NCI-H446 treated with DMSO at 0.1 percent for 48 hours (cell line): Measurements from ENCODE around the gene EEPD1.

Experiments
- DNase-seq: peaks from one replicate; lab custom pipeline; 2025; lab: John Stamatoyannopoulos, UW

The EEPD1 gene

DNA sequence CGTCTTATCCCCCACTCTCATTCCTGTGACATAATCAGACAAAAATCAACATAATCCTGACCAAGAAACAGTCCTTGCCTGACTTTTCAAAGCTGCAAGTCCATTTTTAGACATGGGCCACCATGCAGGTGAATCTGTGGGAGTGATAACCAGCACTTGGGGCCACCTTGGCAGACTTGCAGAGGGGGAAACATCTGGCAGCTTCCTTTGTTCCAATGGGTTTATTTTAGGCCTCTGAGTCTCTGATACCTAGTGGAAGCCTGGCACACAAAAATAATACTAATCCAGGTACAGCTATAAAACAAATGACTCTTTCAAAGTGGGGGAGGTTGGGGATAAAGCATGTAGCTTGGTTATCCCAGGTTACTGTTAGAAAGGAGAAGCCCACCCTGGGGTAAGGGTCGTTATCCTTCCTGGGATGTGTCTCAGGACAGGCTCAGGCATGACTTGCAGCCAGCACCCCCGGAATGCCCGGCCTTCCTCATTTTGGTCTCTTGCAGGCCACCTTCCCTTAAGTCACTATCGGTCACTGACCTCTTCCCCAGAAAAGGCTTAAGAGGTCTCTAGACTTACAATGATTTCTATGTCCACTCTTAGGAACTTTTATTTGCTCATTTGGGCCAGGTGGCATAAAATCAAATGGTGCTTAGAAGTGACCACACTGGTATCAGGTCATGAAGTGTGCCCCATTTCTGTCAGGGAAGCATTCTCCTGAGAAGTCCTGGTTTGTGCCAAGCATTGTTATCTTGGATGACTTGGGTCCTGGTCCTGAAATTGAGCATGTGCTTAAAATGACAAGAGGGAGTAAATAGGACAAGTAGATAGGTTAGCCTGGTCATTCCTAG, 37.6 kb downstream of the EEPD1 start:
- no peak for DNase-seq

DNA sequence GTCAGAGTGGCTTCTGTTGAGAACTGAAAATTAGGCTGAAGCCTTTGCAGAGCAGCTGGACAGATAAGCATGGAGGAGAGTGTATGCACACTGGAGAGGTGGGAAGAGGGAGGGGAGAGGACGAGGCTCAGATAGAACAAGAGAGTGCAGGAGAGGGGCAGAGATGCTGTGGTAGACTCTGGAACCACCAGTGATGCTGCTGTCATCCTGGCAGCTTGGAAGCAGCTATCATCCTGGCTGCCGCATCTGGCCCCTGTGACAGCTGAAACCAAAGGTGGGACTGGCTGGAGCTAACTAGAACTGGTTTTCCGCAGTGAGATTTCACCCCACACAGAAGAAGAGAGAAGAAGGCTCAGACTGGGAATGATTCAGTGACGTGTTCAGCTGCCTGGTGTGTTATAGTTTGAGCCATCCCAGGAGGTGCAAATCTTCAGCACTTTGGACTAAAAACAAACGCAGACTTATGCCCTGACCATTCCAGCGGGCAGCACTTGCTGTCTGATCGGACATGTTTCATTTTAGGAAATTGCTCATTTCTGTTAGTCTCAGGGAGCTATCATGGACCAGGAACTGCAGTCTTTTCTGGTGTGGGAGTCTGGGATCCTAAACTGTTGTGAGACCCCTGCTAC, 38.4 kb downstream of the EEPD1 start:
- no peak for DNase-seq

DNA sequence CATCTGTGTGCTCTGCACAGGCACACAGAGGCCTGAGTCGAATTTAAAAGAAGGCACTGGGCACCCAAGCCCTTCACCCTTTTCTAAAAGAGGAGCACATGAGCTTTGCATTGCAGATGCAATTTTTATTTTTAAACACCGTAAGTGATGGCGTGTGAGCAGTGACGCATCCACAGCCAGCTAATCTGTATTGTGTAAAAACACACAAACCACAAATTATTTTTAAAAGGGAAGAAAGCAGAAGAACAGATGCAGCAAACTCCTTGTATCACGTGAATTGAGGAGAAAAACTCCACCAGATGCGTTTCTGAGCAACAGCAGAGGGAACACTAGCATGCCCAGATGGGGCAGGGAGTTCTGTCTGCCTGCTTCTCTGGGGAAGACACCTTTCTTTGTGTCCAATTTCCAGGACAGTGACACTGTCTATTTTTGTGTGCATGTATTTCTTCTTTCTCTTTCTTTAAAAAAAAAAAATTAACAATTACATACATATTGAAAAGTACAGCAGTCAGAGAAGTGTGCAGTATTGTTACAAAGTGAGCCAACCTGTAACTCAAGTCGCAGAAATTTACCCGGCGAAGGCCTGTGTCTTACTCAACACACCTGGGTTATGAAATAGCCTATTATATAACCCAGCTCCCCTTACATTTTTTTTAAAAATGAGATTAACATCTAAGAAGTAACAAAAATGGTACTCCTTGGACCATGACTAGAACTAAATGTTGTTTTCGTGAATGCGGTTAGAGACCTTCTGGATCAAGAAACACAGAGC, 39.2 kb downstream of the EEPD1 start:
- no peak for DNase-seq

DNA sequence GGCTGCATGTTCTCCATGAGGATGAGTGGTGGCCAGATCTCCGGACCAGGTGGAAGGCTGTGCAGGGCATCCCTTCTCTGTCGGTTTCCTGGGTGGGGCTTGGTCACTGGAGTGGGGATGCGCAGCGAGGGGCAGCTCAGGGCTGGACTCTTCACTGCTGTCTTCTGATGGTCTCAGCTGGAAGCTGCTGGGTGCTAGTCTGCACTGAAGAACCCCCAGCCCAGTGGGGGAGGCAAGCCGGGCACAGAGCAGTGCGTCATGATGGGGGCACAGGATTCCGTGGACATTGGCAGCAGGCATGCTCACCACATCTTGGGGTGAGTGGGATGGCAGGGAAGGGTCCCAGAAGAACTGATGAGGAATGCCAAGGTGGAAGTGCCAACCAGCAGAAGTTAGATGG, 39.8 kb downstream of the EEPD1 start:
- DNase-seq, result no peak

DNA sequence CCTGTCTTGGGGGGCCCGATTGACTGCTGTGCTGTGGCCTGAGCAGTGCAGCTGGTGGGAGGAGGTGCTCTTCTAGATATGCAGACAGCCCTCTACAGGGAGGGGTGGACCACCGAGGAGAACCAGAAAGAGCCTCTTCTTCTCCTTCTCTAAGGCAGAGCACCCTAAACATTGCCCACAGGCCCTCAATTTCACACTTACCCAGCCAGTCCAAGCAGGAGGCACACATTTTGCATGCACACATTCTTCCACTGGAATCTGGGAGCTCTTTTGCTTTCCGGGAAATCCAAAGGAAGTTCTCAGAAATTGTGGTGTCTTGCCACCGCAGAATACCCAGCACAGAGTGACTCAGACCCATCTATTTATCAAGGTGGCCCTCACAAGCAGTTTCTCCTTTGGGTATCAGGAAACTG, 45.8 kb downstream of the EEPD1 start:
- no peak for DNase-seq

DNA sequence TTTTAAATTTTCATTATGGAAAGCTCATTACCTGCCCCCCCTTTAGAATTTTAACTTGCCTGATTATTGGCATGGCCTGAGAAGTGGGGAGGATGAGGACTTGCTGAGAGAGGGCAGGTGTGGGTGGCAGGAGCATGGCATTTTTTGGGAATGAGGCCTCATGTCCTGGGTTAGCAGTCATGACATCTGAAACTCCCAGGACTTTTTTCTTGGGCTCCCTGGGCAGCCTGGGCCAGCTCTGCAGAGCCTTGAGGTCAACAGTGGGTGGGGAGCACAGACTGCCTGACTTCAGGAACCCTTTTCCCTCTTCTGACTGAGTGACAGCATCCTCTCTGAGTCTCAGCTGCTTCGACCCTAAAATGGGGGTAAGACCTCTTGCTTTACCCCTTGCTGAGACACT, 46.3 kb downstream of the EEPD1 start:
- no peak for DNase-seq

DNA sequence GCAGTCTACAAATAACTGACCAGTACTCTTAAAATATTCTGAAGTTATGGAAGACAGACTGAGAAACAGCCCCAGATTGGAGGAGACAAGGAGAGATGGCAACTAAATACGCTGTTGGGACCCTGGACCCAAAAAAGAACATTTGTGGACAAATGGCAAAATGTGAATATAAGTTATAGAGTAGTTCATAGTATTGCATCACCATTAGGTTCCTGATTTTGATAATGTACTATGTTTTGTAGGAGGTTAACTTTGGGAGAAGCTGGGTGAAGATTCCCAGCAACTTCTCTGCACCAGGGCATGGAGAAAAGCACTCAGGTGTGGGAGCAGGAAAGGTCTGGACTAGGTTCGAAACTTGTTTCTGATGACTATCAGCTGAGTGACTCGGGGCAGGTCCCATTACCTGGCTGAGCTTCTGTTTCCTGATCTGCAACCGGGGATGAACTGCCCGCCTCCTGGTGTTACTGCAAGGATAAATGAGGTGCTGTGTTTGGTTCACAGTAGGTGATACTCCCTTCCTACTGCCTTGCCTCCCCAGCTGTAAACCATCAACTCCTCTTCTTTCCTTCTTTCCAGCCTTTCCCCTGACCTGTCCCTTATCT, 48.2 kb downstream of the EEPD1 start:
- no peak for DNase-seq

DNA sequence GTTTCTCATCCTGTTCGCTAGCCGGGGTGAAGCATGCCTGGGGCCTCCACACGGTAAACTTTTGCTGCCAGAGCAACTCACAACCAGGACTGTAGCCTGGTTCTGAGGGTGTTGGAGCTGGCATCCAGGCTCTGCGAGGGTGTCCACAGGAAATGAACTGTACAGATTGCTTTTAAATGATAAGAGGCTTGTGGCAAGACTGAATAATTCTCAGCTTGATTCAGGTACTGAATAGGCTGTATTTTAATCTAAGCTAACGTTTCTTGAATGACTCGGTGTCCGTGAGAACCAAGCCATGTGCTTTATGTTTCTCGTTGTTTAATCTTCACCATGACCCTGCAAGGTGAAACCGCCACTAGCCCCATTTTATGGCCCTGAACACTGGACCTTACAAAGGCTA, 49.3 kb downstream of the EEPD1 start:
- no peak for DNase-seq

DNA sequence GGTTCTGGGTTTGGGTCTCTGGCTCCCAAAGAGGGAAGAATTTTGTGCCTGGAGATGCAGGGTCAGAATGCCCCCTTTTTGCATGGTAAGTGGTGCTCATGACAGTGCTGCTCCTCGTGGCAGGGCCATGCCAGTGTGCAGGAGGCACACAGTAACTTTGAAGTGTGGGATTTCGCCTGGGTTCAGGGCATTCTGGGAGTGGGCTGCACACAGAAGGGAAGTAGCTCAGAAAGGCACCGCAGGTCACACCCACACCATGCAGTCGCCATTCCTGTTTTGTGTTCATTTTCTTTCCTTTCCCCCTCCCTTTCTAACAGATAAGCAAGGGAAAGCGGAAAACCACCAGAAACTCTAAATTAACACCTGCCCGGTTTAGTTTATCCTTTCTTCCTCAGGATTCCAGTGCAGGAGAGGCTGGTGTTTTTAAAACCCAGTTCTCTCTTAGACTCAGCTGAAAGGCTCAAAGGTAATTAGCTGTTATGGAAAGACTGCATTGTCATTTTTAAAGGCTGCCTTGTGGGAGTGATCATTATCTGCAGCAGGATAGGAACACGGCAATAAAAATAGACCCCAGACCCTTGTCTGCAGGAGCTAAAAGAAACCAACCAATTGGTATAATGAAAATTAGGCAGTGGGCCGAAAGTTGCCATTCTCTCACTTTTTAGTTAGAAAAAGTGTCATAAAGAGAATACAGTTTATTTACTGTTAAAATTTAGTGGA, 50.2 kb downstream of the EEPD1 start:
- DNase-seq, result no peak

DNA sequence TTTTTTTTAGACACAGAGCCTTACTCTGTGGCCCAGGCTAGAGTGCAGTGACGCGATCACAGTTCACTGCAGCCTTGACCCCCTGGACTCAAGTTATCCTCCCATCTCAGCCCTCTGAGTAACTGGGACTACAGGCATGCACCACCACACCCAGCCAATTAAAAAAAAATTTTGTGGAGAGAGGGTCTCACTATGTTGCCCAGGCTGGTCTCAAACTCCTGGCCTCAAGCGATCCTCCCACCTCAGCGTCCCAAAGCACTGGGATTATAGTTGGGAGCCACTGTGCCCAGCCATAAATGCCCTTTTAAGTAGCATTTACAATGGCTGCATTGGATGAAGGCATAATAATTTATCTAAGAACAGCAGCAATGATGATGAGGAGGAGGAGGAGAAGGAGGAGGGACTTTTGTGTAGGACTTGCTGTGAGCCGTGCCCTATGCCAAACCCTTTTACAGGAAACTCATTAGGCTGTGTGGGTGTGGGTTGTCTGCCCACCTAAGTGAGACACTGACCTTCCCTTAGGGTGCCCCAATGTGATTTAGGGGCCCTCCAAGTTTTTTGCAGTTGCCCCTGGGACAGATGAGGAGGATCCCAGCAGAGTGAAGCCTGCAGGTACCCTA, 51.1 kb downstream of the EEPD1 start:
- DNase-seq, result no peak

DNA sequence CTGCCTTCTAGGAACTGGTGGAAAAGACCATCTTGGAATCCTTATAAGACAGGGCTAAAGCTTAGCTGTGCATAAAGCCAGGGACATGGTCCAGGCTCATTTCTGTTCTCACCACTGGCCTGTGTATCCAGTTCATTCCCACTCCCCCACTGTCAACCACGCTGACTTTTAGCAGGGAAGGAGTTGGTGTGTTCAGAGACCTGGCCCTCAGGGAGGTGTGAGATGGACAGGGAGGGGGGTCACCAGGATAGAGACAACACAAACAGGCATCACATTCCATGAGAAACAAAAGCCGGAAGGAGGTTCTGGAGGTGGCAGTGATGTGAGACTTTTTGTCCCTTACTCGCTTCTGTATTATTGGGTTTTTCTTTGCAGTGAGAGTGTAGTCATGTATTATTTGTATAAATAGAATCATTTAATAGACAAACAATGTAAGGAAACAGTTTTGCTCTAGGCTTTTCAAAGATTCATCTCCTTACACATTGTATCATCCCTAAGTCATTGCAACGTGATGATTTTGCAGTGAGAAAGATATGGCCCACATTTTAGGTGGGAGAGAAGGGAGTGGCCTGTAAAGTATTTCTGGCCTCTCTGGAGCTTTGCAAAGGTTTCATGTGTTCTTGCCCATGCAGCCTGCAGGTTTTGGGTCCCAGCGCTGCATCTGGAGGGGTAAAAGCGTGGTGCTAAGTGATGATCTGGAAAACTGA, 52.0 kb downstream of the EEPD1 start:
- no peak for DNase-seq

DNA sequence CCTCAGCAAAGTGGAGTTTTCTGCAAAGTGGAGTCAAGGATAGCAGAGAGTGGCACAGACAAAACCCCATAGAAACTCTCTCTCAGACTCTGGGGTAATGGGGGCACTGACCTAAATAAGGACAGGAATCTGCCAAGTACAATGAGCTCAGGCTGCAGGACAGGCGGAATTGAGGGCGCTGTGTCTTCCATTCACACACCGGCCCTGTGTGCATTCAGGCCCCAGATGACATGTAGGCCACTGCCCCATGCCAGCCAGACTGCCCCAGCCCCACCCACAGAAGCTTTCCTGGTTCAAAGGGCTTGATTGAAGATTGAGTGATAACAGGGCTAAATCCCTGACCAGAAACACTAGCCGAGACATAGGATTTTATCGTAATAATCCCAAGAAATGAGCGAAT, 52.7 kb downstream of the EEPD1 start:
- no peak for DNase-seq

DNA sequence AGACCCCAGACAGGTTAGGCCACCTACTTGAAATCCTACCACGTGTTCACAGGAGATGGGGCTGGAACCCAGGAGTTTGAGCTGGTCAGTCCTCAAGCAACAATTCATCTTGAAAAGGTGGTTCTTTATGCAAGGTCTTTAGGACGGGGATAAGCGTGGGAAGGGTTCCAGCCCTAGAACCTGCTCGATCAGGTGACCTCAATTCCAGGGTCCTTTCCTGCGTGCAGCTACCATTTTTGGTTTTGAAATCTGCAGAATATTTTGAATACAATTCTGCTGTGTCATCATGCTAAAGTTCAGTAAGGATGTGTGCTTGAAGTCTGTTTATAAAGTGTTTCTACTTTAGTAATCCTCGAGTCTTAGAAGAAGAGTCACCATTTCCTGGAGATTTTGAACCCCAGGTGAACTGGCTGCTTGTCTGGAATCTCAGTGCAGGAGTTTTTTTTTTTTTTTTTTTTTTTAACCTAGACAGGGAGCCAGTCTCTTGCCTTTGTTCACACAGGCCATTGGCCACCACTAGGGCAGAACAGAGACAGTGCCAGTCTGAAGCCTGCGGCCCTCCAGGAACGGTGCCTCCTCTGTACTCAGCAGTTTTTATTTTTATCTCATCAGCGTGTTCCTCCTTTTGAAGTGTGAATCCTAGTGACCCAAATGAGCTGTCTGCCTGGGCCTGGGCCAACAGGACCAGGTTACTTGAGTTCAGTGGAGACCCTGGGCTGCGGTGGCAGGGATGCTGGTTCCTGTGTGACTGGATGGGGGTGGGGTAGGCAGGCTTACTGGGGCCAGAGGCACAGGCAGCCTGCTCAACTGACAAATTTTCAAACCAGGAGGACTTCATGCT, 54.6 kb downstream of the EEPD1 start:
- DNase-seq, result no peak

DNA sequence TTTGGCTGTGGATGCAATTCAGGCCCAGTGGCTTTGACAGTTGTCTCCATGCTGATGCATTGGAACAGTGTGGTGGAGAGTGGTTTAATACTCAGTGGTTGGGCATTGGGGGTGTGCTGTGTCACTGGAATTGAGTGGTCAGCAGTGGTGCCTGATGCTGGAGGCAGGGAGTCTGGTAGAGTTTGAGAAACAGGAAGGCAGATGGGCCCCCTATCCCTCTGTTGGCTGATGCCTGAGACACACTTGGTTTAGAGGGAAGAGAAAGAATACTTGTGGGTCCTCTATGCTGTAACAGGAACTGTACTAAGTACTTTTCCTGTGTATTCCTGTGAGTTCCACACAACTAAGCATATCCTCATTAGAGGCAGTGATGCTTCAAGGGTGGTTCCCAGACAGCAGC, 55.4 kb downstream of the EEPD1 start:
- DNase-seq, result no peak

DNA sequence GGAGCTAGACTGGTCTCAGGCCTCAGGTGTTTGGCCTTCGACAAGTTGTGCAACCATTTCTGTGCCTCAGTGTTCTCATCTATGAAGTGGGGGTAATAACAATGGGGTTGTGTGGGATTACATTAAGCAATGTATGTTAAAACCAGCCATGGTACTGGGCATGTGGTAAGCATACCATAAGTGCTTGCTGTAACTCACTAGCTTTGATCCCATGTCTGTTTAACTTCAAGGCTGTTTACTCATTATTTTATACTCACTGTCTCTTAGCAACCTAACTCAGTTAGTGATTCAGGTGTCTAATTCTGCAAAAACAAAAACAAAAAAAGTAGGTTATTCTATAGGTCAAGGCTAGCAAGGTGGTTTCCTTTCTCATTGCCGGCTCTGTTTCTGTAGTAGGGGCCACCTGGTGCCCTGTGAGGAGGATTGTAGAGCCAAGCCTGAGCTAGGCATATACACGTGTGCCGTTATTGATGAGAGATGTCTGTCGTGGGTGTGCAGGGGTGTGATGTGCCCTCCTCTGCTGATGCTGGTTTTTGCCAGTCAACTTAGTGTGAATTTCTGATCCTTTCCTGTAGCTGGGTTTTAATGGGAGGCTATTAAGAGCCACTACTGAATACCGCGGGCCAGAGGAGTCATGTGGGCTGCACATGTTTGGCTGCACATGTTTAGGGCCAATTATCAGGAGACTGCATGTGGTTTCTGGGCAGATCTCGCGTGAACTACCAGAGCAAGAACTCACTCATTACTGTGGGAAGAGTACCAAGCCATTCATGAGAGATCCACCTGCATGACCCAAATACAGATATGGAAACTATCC, 56.2 kb downstream of the EEPD1 start:
- no peak for DNase-seq

DNA sequence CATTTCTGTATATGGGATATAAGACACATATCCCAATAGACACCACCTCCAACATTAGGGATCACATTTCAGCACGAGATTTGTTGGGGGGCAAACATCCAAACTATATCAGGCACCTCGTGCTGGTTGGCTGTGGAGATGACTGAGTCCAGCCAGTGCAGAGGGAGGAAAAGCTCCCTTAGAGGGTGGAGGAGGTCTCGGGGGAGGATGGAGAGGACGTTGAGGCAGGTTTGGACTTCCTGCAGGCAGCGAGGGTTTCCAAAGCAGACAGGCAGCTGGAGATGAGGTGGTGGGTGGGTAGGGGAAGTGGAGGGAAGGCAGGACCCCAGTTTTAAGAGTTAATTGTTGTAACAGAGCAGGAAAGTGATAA, 56.7 kb downstream of the EEPD1 start:
- no peak for DNase-seq

DNA sequence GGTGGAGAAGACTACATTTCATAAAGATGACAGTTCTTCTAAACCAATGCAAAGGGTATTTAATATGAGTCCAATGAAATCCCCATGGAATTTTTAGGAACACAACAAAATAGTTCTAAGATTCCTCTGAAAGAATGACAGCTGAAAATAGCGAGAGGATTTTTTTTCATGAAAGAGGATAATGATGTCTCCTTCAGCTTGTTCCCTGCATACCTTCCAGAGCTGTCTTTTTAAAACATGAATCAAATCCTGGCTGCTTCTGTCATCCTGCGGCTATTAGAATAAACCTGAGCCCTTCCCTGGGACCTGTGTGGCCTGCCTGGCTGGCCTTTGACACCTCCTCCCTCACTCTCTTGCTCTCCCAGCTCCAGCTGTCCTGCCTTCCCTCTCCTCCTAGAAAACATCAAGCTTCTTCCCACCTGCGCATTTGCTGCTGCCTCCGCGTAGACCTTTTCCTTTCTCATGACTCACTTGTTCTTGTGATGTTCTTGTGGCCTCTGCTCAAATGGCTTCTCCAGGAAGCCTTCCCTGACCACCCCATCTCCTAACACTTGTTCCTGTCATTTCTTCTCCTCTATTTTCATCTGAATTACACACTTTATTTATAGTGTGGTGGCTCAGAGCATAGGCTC, 57.4 kb downstream of the EEPD1 start:
- no peak for DNase-seq

DNA sequence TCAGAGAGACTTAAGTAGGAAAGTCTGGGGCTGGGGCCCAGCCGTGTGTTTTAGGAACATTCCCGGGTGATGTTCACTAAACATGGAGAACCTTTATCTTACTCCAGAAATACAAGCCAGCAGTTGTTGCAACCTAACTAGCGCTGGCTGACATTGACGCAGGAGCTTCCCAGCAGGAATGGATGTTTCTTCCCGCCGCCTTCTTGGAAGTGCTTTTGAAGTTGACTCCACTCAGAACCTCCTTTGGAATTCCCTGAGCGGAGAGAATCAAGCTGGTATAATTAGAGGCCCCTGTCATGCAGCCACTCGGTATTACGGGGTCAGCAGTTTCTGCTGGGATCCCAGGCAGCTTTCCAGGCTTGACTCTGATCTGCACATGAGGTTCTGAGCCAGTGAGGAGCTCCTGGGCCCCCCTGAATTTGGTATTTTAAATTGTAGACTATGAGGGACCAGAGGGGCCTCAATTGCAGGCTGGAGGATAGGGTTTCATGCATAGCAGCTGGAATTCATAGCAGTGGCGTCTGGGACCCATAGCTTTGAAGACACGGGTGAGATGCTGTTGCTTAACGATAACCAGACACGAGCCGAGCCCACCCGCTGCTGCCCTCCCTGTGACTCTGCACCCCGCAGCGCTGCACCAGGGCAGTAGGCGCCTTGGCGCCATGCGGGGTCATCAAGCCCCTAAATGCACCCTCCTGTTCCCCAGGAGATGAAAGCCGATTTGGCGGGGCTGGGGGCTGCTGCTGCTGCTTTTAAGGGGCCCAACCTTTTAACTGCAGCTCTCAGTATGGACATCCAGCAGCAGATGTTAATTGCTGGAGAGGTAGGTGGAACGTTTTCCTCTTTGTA, 61.8 kb downstream of the EEPD1 start:
- no peak for DNase-seq
